ENCODE results near the gene VEGFD. TPM values are rescaled to one million over a fixed set of nuclear protein-coding genes. Genes with fewer than 3 reads are reported as not detected.

Gene VEGFD
- total RNA-seq, 5 donors from 2014 or later (not counting 1 experiment from before 2014, with no cell fraction given) = not detected

DNA sequence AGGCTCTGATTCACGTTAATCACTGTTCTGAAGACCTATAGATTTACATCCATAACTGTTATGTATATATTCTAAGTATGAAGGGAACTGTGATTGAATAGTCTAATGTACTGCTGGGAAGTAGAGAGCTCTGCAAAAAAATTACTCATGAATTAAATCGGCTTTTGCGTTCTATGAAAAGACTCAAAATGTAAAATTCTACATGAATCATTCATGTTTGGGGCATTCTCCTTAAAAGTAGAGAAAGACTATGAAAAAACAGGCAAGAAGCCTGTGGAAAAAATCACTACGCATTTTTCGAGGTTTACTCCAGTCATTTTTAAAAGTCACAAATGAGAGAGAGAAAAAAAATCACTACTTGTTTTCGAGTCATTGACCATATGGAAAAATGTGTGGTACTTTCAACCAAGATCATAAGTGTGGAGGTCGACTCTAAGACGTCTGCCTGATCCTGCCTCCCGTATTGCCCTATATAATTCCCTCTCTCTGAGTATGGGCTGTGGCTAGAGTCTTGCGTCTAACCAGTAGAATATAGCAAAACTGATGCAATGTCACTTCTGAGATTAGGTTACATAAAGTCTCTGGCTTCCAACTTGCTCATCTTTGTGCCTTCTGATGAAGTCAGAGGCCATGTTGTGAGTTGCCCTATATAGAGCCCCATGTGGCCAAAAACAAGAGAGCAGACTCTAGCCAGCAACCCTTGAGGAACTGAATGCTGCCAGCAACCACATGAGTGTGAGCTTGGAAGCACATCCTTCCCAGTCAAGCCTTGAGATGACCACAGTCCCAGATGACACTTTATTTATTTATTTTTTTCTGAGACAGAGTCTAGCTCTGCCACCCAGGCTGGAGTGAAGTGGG is 32.1 kb upstream of the VEGFD start:
- no peaks in the 10 kb centered on the region for H3K36me3 Mint-ChIP-seq
- no peak overlapping the region for H3K4me3 Mint-ChIP-seq
- peaks cover 4 to 5% (median 4%) of the 10 kb centered on the region in 3 donors for H3K9me3 Mint-ChIP-seq
- Histone ChIP-seq H3K4me1 (ENCODE audit: control insufficient read depth in 1 of 2, extremely low read depth in 1 of 2, insufficient read depth in 2 of 2, low read length in 2 of 2) (no peaks in the 10 kb centered on the region), H3K36me3 (ENCODE audit: control insufficient read depth in 2 of 2, extremely low read depth in 1 of 2, insufficient read depth in 1 of 2, low read length in 1 of 2) (no peaks in the 10 kb centered on the region), H3K27ac (ENCODE audit: low read length) (no peak overlapping the region), H3K9me3 (no peaks in the 10 kb centered on the region), H3K27me3 (replicated peaks in 1 of 2; ENCODE audit: control insufficient read depth in 2 of 2, extremely low read depth in 1 of 2, insufficient read depth in 2 of 2, low read length in 1 of 2) (no peaks in the 10 kb centered on the region), H3K4me3 (ENCODE audit: control insufficient read depth in 1 of 2, extremely low read depth in 1 of 2, low read length in 1 of 2) (no peak overlapping the region)
- H3K4me1 Mint-ChIP-seq = no peaks in the 10 kb centered on the region
- peaks cover 12 to 34% of the 10 kb centered on the region in 2 donors for H3K27me3 Mint-ChIP-seq
- CTCF ChIA-PET = no interaction called here
- 60% methylated on average over 3 of the region's 10 CpGs for WGBS (ENCODE audit: insufficient coverage)
- no peak overlapping the region for H3K27ac Mint-ChIP-seq
- POLR2A ChIA-PET = no interaction called here
- ATAC-seq (replicated peaks in 1 of 4) = no peak
- DNase-seq = no peak

DNA sequence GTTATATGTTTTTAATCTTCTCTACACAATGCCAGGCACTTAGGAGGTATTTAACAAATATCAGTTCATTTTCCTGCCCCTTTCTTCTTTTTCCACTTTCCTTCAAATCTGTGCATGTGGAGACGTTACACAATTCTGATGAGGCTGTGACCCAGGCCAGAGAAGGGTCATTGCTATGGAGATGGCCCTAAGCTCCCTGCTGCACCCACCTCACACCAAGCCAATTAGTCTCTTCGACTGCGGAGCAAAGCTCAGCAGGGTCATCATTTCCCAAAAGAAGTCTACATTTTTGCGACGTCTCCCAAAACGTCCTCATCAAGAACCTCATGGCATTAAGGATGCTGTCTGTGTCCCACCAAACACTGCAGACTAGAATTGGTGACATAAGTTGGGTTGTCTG is 28.9 kb upstream of the VEGFD start:
- Mint-ChIP-seq H3K27me3 (peaks cover 15 to 38% of the 10 kb centered on the region in 2 donors), H3K4me3 (no peak overlapping the region)

DNA sequence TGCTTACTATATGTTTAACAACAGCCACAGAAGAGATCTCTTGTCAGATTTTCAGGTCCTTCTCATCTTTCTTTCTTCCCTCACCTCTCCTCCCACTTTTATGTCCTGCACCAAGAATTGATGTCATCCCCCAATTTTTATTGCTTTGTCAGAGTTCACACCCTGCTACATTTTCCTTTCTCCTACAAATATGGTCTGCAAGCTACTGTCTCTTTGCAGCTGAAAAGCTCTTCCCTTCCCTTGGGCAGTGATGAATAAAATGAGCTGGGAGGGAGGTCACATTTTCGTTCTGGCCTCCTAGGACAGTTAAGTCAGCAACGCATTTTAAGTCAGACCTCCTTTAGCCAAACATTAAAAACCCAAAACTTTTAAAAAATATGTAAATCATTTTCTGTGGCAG is 26.7 kb upstream of the VEGFD start:
- Mint-ChIP-seq H3K9me3 (no peaks in the 10 kb centered on the region), H3K4me1 (no peaks in the 10 kb centered on the region), H3K4me3 (no peak overlapping the region), H3K27me3 (peaks cover 13 to 39% of the 10 kb centered on the region in 2 donors), H3K36me3 (no peaks in the 10 kb centered on the region), H3K27ac (no peak overlapping the region)
- H3K9me3 ChIP-seq = no peaks in the 10 kb centered on the region
- no peak overlapping the region for H3K4me3 ChIP-seq (ENCODE audit: control insufficient read depth in 1 of 2, extremely low read depth in 1 of 2, low read length in 1 of 2)
- CTCF ChIA-PET = no interaction called here
- H3K36me3 ChIP-seq (ENCODE audit: control insufficient read depth in 2 of 2, extremely low read depth in 1 of 2, insufficient read depth in 1 of 2, low read length in 1 of 2) = no peaks in the 10 kb centered on the region
- no peak for ATAC-seq (replicated peaks in 1 of 4)
- H3K27me3 ChIP-seq (replicated peaks in 1 of 2; ENCODE audit: control insufficient read depth in 2 of 2, extremely low read depth in 1 of 2, insufficient read depth in 2 of 2, low read length in 1 of 2) = no peaks in the 10 kb centered on the region
- no peak overlapping the region for H3K27ac ChIP-seq (ENCODE audit: low read length)
- no CpG with 5 or more reads among the region's 2 CpGs for WGBS (ENCODE audit: insufficient coverage)
- POLR2A ChIA-PET = no interaction called here
- no peak for DNase-seq
- no peaks in the 10 kb centered on the region for H3K4me1 ChIP-seq (ENCODE audit: control insufficient read depth in 1 of 2, extremely low read depth in 1 of 2, insufficient read depth in 2 of 2, low read length in 2 of 2)

More for the DNA sequence above, 28.9 kb upstream of the VEGFD start:
- Mint-ChIP-seq H3K9me3 (peaks cover 4 to 5% (median 4%) of the 10 kb centered on the region in 3 donors), H3K27ac (no peak overlapping the region), H3K36me3 (no peaks in the 10 kb centered on the region), H3K4me1 (no peaks in the 10 kb centered on the region)
- Histone ChIP-seq H3K4me3 (ENCODE audit: control insufficient read depth in 1 of 2, extremely low read depth in 1 of 2, low read length in 1 of 2) (no peak overlapping the region), H3K4me1 (ENCODE audit: control insufficient read depth in 1 of 2, extremely low read depth in 1 of 2, insufficient read depth in 2 of 2, low read length in 2 of 2) (no peaks in the 10 kb centered on the region), H3K36me3 (ENCODE audit: control insufficient read depth in 2 of 2, extremely low read depth in 1 of 2, insufficient read depth in 1 of 2, low read length in 1 of 2) (no peaks in the 10 kb centered on the region), H3K27me3 (replicated peaks in 1 of 2; ENCODE audit: control insufficient read depth in 2 of 2, extremely low read depth in 1 of 2, insufficient read depth in 2 of 2, low read length in 1 of 2) (no peaks in the 10 kb centered on the region), H3K9me3 (no peaks in the 10 kb centered on the region), H3K27ac (ENCODE audit: low read length) (no peak overlapping the region)
- WGBS (ENCODE audit: insufficient coverage) = no CpG with 5 or more reads among the region's 6 CpGs
- POLR2A ChIA-PET = no interaction called here
- CTCF ChIA-PET = interaction anchor here in 1 of 2 donors (0.6 kb wide), 1 partner anchor 62 kb away, joined by 4 read pairs; no protein-coding TSS in a partner anchor
- ATAC-seq (replicated peaks in 1 of 4) (no peak), DNase-seq (no peak)

DNA sequence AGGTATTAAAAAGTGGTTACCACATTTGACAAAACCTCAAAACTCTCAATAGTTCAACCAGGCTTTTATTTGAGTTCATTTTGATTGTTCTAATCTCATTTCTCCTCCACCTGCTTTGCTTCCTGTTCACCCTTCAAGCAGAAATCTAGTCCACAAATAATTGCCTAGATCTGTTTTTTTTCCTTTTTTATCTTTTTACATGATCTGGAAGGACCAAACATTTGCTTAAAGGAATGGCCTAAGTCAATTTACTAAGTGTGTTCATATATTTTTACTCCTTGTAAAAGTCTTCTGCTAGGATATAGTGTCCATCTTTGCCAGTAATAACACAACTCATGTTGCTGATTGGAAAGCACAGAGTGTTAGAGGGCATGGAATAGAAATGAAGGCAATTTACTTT is 26.2 kb upstream of the VEGFD start:
- no peak overlapping the region for H3K4me3 ChIP-seq (ENCODE audit: control insufficient read depth in 1 of 2, extremely low read depth in 1 of 2, low read length in 1 of 2)
- H3K9me3 ChIP-seq = no peaks in the 10 kb centered on the region
- ATAC-seq (replicated peaks in 1 of 4) = no peak
- Mint-ChIP-seq H3K27me3 (peaks cover 13 to 38% of the 10 kb centered on the region in 2 donors), H3K9me3 (no peaks in the 10 kb centered on the region), H3K4me1 (no peaks in the 10 kb centered on the region), H3K27ac (no peak overlapping the region), H3K4me3 (no peak overlapping the region), H3K36me3 (no peaks in the 10 kb centered on the region)
- H3K27me3 ChIP-seq (replicated peaks in 1 of 2; ENCODE audit: control insufficient read depth in 2 of 2, extremely low read depth in 1 of 2, insufficient read depth in 2 of 2, low read length in 1 of 2) = no peaks in the 10 kb centered on the region
- ChIA-PET POLR2A (no interaction called here), CTCF (no interaction called here)
- no peaks in the 10 kb centered on the region for H3K36me3 ChIP-seq (ENCODE audit: control insufficient read depth in 2 of 2, extremely low read depth in 1 of 2, insufficient read depth in 1 of 2, low read length in 1 of 2)
- no peak for DNase-seq
- no peaks in the 10 kb centered on the region for H3K4me1 ChIP-seq (ENCODE audit: control insufficient read depth in 1 of 2, extremely low read depth in 1 of 2, insufficient read depth in 2 of 2, low read length in 2 of 2)
- no peak overlapping the region for H3K27ac ChIP-seq (ENCODE audit: low read length)

DNA sequence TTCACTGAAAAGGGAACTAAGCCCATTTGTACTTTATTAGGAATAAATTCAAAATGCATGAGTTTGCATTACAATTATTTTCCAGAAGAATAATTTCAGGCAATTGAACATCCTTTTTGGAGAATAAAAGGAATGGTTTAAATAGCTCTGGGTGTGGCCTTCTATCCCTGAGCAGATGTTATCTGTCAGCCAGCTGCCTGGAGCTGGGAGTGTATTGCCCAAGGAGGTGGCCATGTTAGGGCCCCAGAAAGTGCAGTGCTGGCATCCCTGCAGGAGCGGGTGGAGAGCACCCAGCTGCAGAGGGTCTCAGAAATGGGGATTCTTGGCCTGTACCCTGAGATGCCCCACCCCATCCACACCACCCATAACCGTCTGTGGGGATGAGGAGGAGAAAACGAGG is 21.6 kb upstream of the VEGFD start:
- Mint-ChIP-seq H3K36me3 (no peaks in the 10 kb centered on the region), H3K27me3 (peaks cover 3 to 18% of the 10 kb centered on the region in 2 donors), H3K27ac (no peak overlapping the region), H3K4me1 (peaks cover 0 to 3% (median 0%) of the 10 kb centered on the region in 3 donors), H3K4me3 (no peak overlapping the region), H3K9me3 (no peaks in the 10 kb centered on the region)
- Histone ChIP-seq H3K9me3 (no peaks in the 10 kb centered on the region), H3K27me3 (replicated peaks in 1 of 2; ENCODE audit: control insufficient read depth in 2 of 2, extremely low read depth in 1 of 2, insufficient read depth in 2 of 2, low read length in 1 of 2) (no peaks in the 10 kb centered on the region), H3K36me3 (ENCODE audit: control insufficient read depth in 2 of 2, extremely low read depth in 1 of 2, insufficient read depth in 1 of 2, low read length in 1 of 2) (no peaks in the 10 kb centered on the region), H3K4me1 (ENCODE audit: control insufficient read depth in 1 of 2, extremely low read depth in 1 of 2, insufficient read depth in 2 of 2, low read length in 2 of 2) (peaks cover 0 to 2% of the 10 kb centered on the region in 2 experiments), H3K27ac (ENCODE audit: low read length) (no peak overlapping the region), H3K4me3 (ENCODE audit: control insufficient read depth in 1 of 2, extremely low read depth in 1 of 2, low read length in 1 of 2) (no peak overlapping the region)
- CTCF ChIA-PET = no interaction called here
- DNase-seq = no peak
- POLR2A ChIA-PET = no interaction called here
- no CpG with 5 or more reads among the region's 3 CpGs for WGBS (ENCODE audit: insufficient coverage)
- ATAC-seq (replicated peaks in 1 of 4) = no peak

DNA sequence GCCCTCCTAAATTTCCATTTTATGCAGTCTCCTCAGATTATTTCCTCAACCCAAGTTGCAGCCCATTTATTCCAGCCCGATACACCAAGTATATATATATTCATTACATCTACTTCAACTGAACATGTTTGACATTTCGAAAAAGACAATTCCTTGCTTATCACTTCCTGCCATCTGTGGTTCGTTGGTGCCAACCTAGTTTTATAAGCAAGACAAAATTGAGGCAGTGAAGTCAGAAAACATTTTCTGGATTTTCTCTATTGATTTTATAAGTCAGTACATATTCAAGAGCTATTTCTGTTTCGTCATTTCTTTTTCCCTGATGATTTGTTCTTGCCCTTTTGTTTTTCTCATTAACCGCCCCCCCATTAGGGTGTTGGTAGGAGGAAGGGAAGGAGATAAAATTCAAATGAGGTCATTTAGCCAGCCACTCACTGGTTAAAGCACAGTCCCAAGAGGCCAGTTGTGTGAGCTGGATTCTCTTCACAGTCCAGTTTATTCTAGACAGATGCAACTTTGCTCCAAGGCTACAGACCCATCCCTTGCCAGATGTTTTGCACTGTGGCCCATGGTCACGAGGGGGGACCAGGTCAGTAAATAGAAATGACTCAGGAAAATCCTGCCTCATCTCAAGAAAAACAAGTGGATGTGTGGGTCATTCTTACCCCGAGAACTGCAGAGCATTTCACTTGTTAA is 20.3 kb upstream of the VEGFD start:
- peaks cover 3 to 22% of the 10 kb centered on the region in 2 donors for H3K27me3 Mint-ChIP-seq
- DNase-seq (no peak), ATAC-seq (replicated peaks in 1 of 4) (no peak)
- H3K27ac ChIP-seq (ENCODE audit: low read length) = no peak overlapping the region
- H3K36me3 Mint-ChIP-seq = no peaks in the 10 kb centered on the region
- H3K9me3 ChIP-seq = no peaks in the 10 kb centered on the region
- peaks cover 0 to 3% (median 0%) of the 10 kb centered on the region in 3 donors for H3K4me1 Mint-ChIP-seq
- no peaks in the 10 kb centered on the region for H3K36me3 ChIP-seq (ENCODE audit: control insufficient read depth in 2 of 2, extremely low read depth in 1 of 2, insufficient read depth in 1 of 2, low read length in 1 of 2)
- WGBS (ENCODE audit: insufficient coverage) = no CpG with 5 or more reads among the region's 7 CpGs
- ChIA-PET POLR2A (no interaction called here), CTCF (interaction anchor here in 1 of 2 donors (0.7 kb wide), 1 partner anchor 62 kb away, joined by 3 read pairs; no protein-coding TSS in a partner anchor)
- no peak overlapping the region for H3K4me3 Mint-ChIP-seq
- no peaks in the 10 kb centered on the region for H3K27me3 ChIP-seq (replicated peaks in 1 of 2; ENCODE audit: control insufficient read depth in 2 of 2, extremely low read depth in 1 of 2, insufficient read depth in 2 of 2, low read length in 1 of 2)
- H3K4me1 ChIP-seq (ENCODE audit: control insufficient read depth in 1 of 2, extremely low read depth in 1 of 2, insufficient read depth in 2 of 2, low read length in 2 of 2) = peaks cover 0 to 2% of the 10 kb centered on the region in 2 experiments
- H3K27ac Mint-ChIP-seq = no peak overlapping the region
- no peaks in the 10 kb centered on the region for H3K9me3 Mint-ChIP-seq
- no peak overlapping the region for H3K4me3 ChIP-seq (ENCODE audit: control insufficient read depth in 1 of 2, extremely low read depth in 1 of 2, low read length in 1 of 2)

Measured in T-cell (primary cell).